UCSD-AML1 (cell line): ENCODE results near the gene CDCA4.
A peak's percentile ranks its signal among the peaks of the same experiment; 100 is the strongest.

ENCODE experiments used
- DNase-seq: peaks from one replicate; lab custom pipeline; 2025; ENCODE audit not compliant: unreplicated experiment; lab: John Stamatoyannopoulos, UW

Gene CDCA4

GRCh38 chr14:104977008-104977680 lies 43.7 kb downstream of the CDCA4 start:
- DNase-seq: no peak

DNA sequence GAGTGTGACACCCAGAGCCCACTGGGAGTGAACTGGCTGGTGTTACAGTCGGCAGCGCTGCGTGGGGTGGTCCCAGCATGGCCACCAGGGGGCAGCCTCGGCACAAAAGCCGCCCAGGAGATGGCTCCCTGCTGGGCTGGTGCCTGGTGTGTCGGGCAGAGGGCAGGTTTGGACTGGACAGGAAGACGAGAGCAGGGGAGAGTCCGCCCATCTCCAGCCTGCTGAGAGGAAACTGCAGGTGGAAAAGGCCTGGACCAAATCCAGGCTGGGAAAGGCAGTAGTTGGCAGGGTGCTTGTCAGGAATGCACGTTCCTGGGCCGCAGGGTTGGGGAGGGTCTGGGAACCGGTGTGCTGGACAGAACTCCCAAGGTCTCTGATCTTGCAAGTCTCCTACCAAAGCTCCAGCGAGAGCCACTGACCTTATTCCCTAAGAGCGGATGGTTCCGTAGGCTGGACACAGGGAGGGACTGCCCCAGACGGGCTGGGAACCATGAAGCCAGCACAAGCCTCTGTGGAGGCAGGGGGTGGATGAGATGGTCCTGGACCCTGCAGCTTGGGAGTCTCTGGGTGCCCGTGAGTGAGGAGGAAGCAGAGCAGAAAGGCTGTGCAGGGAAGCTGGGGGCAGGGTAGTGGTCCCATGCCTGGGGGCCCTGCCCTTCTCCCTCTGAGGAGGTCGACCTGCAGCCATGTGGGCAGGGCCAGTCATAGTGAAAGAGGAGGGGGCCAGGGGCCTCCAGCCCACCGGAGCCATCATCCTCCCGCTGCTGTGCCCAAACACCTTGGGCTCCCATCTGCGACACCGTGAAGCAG lies 44.5 kb downstream of the CDCA4 start:
- DNase-seq: peak; percentile 85

GRCh38 chr14:104975481-104976197 lies 45.2 kb downstream of the CDCA4 start:
- DNase-seq: peak; percentile 53

- no peak for DNase-seq
Measured at GRCh38 chr14:104974665-104975390, 46.1 kb downstream of the CDCA4 start.

- no peak for DNase-seq
Measured at GRCh38 chr14:104974146-104974541, 46.7 kb downstream of the CDCA4 start.

DNA sequence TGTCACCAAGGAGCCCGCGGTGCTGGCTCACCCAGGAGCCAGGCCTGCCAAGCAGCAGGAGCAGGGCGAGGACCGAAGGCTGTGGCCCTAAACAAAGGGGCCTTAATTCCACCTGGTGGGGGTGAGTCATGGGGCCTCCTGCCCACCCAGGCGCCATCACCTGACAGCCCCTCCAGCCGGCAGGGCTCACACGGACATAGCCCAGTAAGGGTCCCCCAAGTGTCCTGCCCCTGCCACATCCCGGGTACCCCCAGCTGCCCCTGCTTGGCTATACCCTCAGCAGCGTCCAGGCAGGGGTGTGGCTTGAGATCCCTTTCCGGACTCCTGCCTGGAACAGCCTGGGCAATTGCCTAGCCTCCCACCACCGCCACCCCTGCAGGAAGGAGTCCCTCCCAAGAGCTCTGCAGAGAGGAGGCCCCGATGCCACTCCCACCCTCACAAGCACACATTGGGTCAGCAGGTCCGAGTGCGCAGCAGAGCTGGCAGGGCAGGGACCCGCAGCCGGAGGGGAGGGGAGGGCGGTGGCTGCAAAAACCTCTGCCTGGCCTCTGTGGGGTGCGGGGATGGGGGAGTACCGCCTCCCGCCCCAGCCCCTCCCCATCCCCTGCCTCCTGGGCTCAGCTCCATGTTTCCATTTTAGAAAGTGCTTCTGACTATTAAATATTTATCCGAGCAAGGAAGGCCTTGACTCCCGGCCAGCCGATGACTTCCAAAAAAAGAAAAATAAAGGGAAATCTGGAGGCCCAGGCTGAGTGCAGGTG lies 47.3 kb downstream of the CDCA4 start:
- DNase-seq: no peak

GRCh38 chr14:104973135-104973384 lies 47.8 kb downstream of the CDCA4 start:
- DNase-seq: no peak

GRCh38 chr14:104972301-104973134 lies 48.4 kb downstream of the CDCA4 start:
- no peak for DNase-seq

- DNase-seq: no peak
Measured at GRCh38 chr14:104971447-104972240, 49.2 kb downstream of the CDCA4 start.

DNA sequence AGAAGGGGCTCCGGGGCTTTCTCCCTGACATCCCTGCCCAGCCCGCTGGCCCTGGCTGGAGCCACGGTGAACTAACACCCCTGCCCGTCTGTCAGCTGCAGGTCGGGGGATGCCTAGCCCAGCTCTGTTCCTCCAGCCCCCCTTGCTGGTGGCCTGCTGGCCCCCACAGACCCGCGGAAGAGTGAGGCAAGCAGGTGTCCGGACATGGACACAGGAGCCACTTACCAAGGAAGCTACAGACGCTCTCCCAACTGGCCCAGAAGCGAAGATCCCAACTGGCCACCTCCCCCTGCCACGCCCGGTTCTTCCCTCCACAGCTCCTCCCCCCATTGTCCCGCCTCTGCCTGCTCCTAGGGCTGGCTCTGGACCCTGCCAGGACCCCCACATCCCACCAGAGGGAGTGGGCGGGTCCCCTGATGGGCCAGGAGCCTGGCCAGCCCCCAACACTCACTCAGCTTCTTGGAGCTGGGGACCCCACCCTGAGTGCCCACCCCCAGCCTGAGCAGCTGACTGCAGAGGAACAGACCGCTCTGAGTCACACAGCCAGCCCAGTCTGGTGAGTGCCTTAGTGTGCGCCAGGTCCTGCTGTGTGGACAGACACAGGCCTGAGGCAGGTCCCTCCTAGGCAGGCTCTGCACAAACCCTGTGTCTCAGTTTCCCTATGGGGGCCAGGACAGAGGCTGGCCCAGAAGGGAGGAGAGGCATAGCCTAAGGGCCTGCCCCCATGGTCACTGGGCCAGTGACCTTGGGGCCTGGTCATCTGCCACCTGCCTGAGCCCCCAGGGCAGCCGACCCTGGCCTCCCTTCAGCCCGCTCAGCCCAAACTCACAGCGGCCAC lies 50.4 kb downstream of the CDCA4 start:
- no peak for DNase-seq

- no peak for DNase-seq
Measured at GRCh38 chr14:104969741-104970230, 51.1 kb downstream of the CDCA4 start.

- DNase-seq: no peak
Measured at GRCh38 chr14:104968541-104969401, 52.1 kb downstream of the CDCA4 start.

DNA sequence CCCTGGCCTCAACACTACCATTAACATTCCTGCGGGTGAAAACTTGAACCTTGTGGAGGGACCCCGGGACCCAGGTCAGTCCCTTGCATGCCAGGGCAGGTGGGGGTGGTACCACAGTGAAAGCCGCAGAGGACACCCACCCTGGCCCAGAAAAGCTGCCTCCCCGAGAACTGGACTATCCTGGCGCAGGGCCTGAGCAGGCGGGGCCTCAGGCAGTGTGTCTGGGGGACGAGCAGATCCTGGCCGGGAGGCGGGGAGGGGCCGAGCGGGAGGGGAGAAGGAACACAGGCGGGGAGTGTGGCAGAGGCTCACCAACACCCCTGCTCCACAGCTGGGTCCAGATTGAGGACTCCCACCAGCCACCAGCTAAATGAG lies 52.7 kb downstream of the CDCA4 start:
- no peak for DNase-seq

DNA sequence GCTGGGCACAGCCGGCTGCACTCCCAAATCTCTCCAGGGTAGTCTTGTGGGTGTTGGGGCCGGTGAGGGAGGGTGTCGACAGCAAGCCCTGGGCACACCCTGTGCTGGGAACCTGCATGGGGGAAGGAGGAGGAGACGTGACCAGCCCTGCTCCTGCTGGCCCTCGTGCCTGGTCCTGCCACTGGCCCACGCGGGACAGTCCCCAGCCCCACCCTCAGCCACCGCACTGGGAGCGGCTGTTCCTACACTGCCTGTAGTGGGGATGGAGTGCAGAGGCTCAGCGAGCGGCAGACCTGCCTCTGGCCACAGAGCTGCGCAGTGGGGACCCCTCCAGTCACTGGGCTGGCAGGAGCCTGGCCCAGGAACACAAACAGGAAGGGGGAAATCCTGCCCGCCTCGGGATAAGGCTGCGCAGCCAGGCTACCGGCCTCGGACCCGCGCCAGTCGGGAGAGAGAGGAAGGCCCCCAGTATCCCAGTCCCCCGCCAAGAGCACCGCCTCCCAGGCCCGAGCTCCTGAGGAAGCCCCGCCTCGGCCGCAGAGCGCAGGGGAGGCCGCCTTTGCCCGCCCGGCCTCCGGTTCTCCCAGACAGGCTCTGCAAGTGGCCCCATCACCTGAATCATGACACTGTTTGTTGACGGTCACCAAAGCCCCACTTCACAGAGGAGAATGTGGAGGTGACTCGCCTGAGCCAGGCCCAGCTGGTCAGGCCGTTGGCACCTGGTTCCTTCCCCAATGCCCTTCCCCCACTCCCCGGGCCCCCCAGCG lies 53.3 kb downstream of the CDCA4 start:
- DNase-seq: no peak

DNA sequence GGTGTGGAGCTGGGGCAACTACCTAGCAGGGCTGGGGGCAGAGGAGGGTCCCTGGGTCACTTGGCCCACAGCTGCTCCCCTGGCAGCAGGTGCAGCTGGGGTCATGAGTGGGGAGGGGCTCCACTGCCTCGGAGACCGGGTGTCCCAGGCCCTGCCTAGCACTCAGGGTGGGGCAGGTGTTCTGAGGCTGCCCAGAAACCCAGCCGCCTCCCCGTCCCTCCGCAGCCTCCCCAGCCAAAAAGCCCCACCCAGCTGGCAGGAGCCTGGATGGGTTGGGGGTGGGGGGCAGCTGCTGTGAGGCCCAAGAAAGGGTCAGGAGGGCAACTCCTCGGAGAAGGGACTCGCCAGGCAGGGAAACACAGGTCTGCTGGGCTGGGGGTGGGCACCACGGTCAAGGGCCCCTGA lies 53.9 kb downstream of the CDCA4 start:
- no peak for DNase-seq

DNA sequence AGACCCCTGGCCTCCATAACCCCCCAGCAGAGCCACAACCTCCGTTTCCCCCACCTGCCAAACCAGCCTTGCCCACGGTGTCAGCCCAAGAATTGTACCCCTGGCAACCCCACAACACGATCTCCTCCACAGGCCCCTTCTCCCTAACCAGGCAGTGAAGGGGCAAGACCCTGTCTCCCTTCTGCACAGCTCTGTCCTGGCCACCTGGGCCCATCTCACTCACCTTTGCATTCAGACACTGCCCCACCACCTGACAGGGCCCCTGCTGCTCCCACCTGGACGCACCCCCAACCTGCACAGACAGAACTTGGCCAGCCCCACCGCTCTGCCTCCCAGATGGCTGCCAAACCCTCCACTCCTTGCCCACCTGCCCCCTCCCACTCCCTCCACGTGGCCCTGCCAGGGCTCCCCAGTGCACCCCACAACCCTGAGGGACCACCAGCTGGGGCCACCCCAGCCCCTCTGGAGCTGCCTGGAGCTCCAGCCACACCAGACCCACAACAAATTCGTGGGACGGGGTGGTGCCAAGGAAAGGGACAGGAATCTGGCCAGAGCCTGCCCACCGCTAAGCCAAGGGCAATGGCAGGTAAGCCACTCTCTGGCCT lies 54.5 kb downstream of the CDCA4 start:
- no peak for DNase-seq
